ENCODE data around the gene BMP7. TPM values are rescaled to one million over a fixed set of nuclear protein-coding genes. Genes with fewer than 3 reads are reported as not detected.

The BMP7 gene
- total and polyA plus RNA-seq, 2 experiments from 2014 or later = not detected

GRCh38 chr20:57272883-57273535 is 6.6 kb upstream of the BMP7 start:
- TF ChIP-seq EZH2 (IDR thresholded peaks at IDR 0.05; ENCODE audit: insufficient read depth, poor library complexity, severe bottlenecking) (no peak), EZH2phosphoT487 (IDR thresholded peaks at IDR 0.05; ENCODE audit: insufficient read depth, low read depth) (no peak)
- no peaks in the 10 kb centered on the region for H3K79me2 ChIP-seq (ENCODE audit: insufficient read depth)
- H3K4me2 ChIP-seq (ENCODE audit: unreplicated experiment) = no peak overlapping the region
- in situ Hi-C loops (cut with MboI) = no loop called here
- no peaks in the 10 kb centered on the region for H4K20me1 ChIP-seq (ENCODE audit: insufficient read depth)
- 31 to 38% methylated on average over 4 of the region's 4 CpGs for WGBS, 2 experiments (ENCODE audit: low coverage in 1 of 2, low lambda C conversion rate in 2 of 2, missing lambda C conversion rate in 2 of 2)
- H3K9me3 ChIP-seq (ENCODE audit: low read depth) = no peaks in the 10 kb centered on the region
- DNase-seq = no peak
- H3K4me3 ChIP-seq = no peak overlapping the region
- no peaks in the 10 kb centered on the region for H3F3A ChIP-seq (ENCODE audit: insufficient read depth)
- H3K9ac ChIP-seq = no peak overlapping the region
- H3K36me3 ChIP-seq (ENCODE audit: low read depth) = no peaks in the 10 kb centered on the region
- H2AFZ ChIP-seq = no peak overlapping the region
- H3K4me1 ChIP-seq (ENCODE audit: insufficient read depth) = no peaks in the 10 kb centered on the region
- no peak overlapping the region for H3K27ac ChIP-seq
- H3K9me2 ChIP-seq (ENCODE audit: insufficient read depth) = no peaks in the 10 kb centered on the region
- H3K27me3 ChIP-seq (replicated peaks; ENCODE audit: insufficient read depth) = peaks cover 71% of the 10 kb centered on the region

- H3K9me2 ChIP-seq (ENCODE audit: insufficient read depth) = no peaks in the 10 kb centered on the region
- TF ChIP-seq EZH2phosphoT487 (IDR thresholded peaks at IDR 0.05; ENCODE audit: insufficient read depth, low read depth) (no peak), EZH2 (IDR thresholded peaks at IDR 0.05; ENCODE audit: insufficient read depth, poor library complexity, severe bottlenecking) (no peak)
- in situ Hi-C loops (cut with MboI) = no loop called here
- no peaks in the 10 kb centered on the region for H3K79me2 ChIP-seq (ENCODE audit: insufficient read depth)
- H4K20me1 ChIP-seq (ENCODE audit: insufficient read depth) = no peaks in the 10 kb centered on the region
- no peak overlapping the region for H3K4me3 ChIP-seq
- 58 to 61% methylated on average over 10 of the region's 10 CpGs for WGBS, 2 experiments (ENCODE audit: low coverage in 1 of 2, low lambda C conversion rate in 2 of 2, missing lambda C conversion rate in 2 of 2)
- no peaks in the 10 kb centered on the region for H3K4me1 ChIP-seq (ENCODE audit: insufficient read depth)
- no peaks in the 10 kb centered on the region for H3K36me3 ChIP-seq (ENCODE audit: low read depth)
- H3K27me3 ChIP-seq (replicated peaks; ENCODE audit: insufficient read depth) = peaks cover 72% of the 10 kb centered on the region
- H2AFZ ChIP-seq = no peak overlapping the region
- no peaks in the 10 kb centered on the region for H3F3A ChIP-seq (ENCODE audit: insufficient read depth)
- H3K9ac ChIP-seq = no peak overlapping the region
- H3K4me2 ChIP-seq (ENCODE audit: unreplicated experiment) = no peak overlapping the region
- no peaks in the 10 kb centered on the region for H3K9me3 ChIP-seq (ENCODE audit: low read depth)
- no peak for DNase-seq
- no peak overlapping the region for H3K27ac ChIP-seq
These were observed 4.0 kb upstream of the BMP7 start for GRCh38 chr20:57270204-57270984.

GRCh38 chr20:57269148-57269984 is 2.9 kb upstream of the BMP7 start:
- H3F3A ChIP-seq (ENCODE audit: insufficient read depth) = no peaks in the 10 kb centered on the region
- no peak overlapping the region for H3K4me2 ChIP-seq (ENCODE audit: unreplicated experiment)
- no peak overlapping the region for H3K4me3 ChIP-seq
- H3K9me2 ChIP-seq (ENCODE audit: insufficient read depth) = no peaks in the 10 kb centered on the region
- TF ChIP-seq EZH2 (IDR thresholded peaks at IDR 0.05; ENCODE audit: insufficient read depth, poor library complexity, severe bottlenecking) (no peak), EZH2phosphoT487 (IDR thresholded peaks at IDR 0.05; ENCODE audit: insufficient read depth, low read depth) (no peak)
- H3K9ac ChIP-seq = no peak overlapping the region
- H3K27me3 ChIP-seq (replicated peaks; ENCODE audit: insufficient read depth) = peaks cover 71% of the 10 kb centered on the region
- DNase-seq = no peak
- no peaks in the 10 kb centered on the region for H4K20me1 ChIP-seq (ENCODE audit: insufficient read depth)
- 70 to 72% methylated on average over 10 of the region's 10 CpGs for WGBS, 2 experiments (ENCODE audit: low coverage in 1 of 2, low lambda C conversion rate in 2 of 2, missing lambda C conversion rate in 2 of 2)
- H3K27ac ChIP-seq = no peak overlapping the region
- H3K9me3 ChIP-seq (ENCODE audit: low read depth) = no peaks in the 10 kb centered on the region
- no peaks in the 10 kb centered on the region for H3K36me3 ChIP-seq (ENCODE audit: low read depth)
- in situ Hi-C loops (cut with MboI) = no loop called here
- H3K79me2 ChIP-seq (ENCODE audit: insufficient read depth) = no peaks in the 10 kb centered on the region
- no peaks in the 10 kb centered on the region for H3K4me1 ChIP-seq (ENCODE audit: insufficient read depth)
- H2AFZ ChIP-seq = no peak overlapping the region

- WGBS, 2 experiments (ENCODE audit: low coverage in 1 of 2, low lambda C conversion rate in 2 of 2, missing lambda C conversion rate in 2 of 2) = 67 to 73% methylated on average over 8 of the region's 8 CpGs
- Histone ChIP-seq H3K27ac (no peak overlapping the region), H3K4me1 (ENCODE audit: insufficient read depth) (no peaks in the 10 kb centered on the region), H3K9ac (no peak overlapping the region), H3K9me2 (ENCODE audit: insufficient read depth) (no peaks in the 10 kb centered on the region), H3K4me3 (no peak overlapping the region), H3K4me2 (ENCODE audit: unreplicated experiment) (no peak overlapping the region), H3K9me3 (ENCODE audit: low read depth) (no peaks in the 10 kb centered on the region), H3F3A (ENCODE audit: insufficient read depth) (no peaks in the 10 kb centered on the region), H3K36me3 (ENCODE audit: low read depth) (no peaks in the 10 kb centered on the region), H3K79me2 (ENCODE audit: insufficient read depth) (no peaks in the 10 kb centered on the region), H4K20me1 (ENCODE audit: insufficient read depth) (no peaks in the 10 kb centered on the region), H2AFZ (no peak overlapping the region), H3K27me3 (replicated peaks; ENCODE audit: insufficient read depth) (peaks cover 70% of the 10 kb centered on the region)
- in situ Hi-C loops (cut with MboI) = no loop called here
- no peak for TF ChIP-seq EZH2 (IDR thresholded peaks at IDR 0.05; ENCODE audit: insufficient read depth, poor library complexity, severe bottlenecking)
- no peak for TF ChIP-seq EZH2phosphoT487 (IDR thresholded peaks at IDR 0.05; ENCODE audit: insufficient read depth, low read depth)
- no peak for DNase-seq
These were observed 2.1 kb upstream of the BMP7 start for GRCh38 chr20:57268399-57269076.
